Upper lobe of left lung (tissue), 4 donors: ENCODE measurements around the gene VASN.

Experiments used
- CTCF ChIP-seq, 6 experiments: fragments of 450-650 bp in 4 of 6; fragments of 200-600 bp in 2 of 6; sonication (generic) in 2 of 6; IDR thresholded peaks; one replicate each; pipeline ENCODE4 v1.5.1; 2016 to 2019; ENCODE audit warnings: antibody characterized with exemption in 6 of 6
- EP300 ChIP-seq, 4 donors: sonication (generic); formaldehyde crosslinking; IDR thresholded peaks; one replicate each; pipeline ENCODE4 v1.5.1; 2017; ENCODE audit warnings: antibody characterized with exemption in 4 of 4, control low read depth in 2 of 4

- TF ChIP-seq CTCF (IDR thresholded peaks at IDR 0.05) (no peak), EP300 (IDR thresholded peaks at IDR 0.05) (no peak)
Measured at GRCh38 chr16:4409081-4409932, 37.7 kb downstream of the VASN start.
